ENCODE data around the gene GDPD5. TPM values are rescaled to one million over a fixed set of nuclear protein-coding genes. Genes with fewer than 3 reads are reported as not detected.

Gene GDPD5
- polyA plus RNA-seq, 1 experiment = 1.4 TPM

GRCh38 chr11:75406338-75406777 is 119.4 kb downstream of the GDPD5 start:
- no peak for TF ChIP-seq CTCF (IDR thresholded peaks at IDR 0.05; ENCODE audit: low read depth, low read length)
- ChIA-PET POLR2A (no interaction called here), CTCF (interaction anchor here (1.4 to 3.9 kb wide), 2 partner anchors 12 to 18 kb away, joined by 5 to 48 read pairs; no protein-coding TSS in a partner anchor)
- H3K9me3 ChIP-seq (ENCODE audit: control insufficient read depth, insufficient read depth, low read length) = no peaks in the 10 kb centered on the region
- no peak overlapping the region for H3K27ac ChIP-seq (ENCODE audit: low read depth, low read length)
- DNase-seq (ENCODE audit: low read depth, low spot score) = no peak
- no peaks in the 10 kb centered on the region for H3K27me3 ChIP-seq (ENCODE audit: control insufficient read depth, insufficient read depth, low read length)
- H3K4me3 ChIP-seq (ENCODE audit: low read depth, low read length) = no peak overlapping the region

GRCh38 chr11:75403983-75404658 is 121.6 kb downstream of the GDPD5 start:
- H3K9me3 ChIP-seq (ENCODE audit: control insufficient read depth, insufficient read depth, low read length) = no peaks in the 10 kb centered on the region
- H3K27me3 ChIP-seq (ENCODE audit: control insufficient read depth, insufficient read depth, low read length) = no peaks in the 10 kb centered on the region
- POLR2A ChIA-PET = no interaction called here
- no peak overlapping the region for H3K4me3 ChIP-seq (ENCODE audit: low read depth, low read length)
- H3K27ac ChIP-seq (ENCODE audit: low read depth, low read length) = no peak overlapping the region
- TF ChIP-seq CTCF (IDR thresholded peaks at IDR 0.05; ENCODE audit: low read depth, low read length) = no peak
- DNase-seq (ENCODE audit: low read depth, low spot score) = no peak
- CTCF ChIA-PET = no interaction called here

GRCh38 chr11:75403037-75403436 is 122.7 kb downstream of the GDPD5 start:
- Histone ChIP-seq H3K9me3 (ENCODE audit: control insufficient read depth, insufficient read depth, low read length) (no peaks in the 10 kb centered on the region), H3K4me3 (ENCODE audit: low read depth, low read length) (no peak overlapping the region), H3K27ac (ENCODE audit: low read depth, low read length) (no peak overlapping the region), H3K27me3 (ENCODE audit: control insufficient read depth, insufficient read depth, low read length) (no peaks in the 10 kb centered on the region)
- POLR2A ChIA-PET = interaction anchor here (0.6 kb wide), 1 partner anchor 17 kb away, joined by 5 read pairs; no protein-coding TSS in a partner anchor
- no peak for TF ChIP-seq CTCF (IDR thresholded peaks at IDR 0.05; ENCODE audit: low read depth, low read length)
- no peak for DNase-seq (ENCODE audit: low read depth, low spot score)
- CTCF ChIA-PET = interaction anchor here (1.0 kb wide), 1 partner anchor 129 kb away, joined by 3 read pairs; no protein-coding TSS in a partner anchor

GRCh38 chr11:75402002-75402773 is 123.6 kb downstream of the GDPD5 start:
- no peaks in the 10 kb centered on the region for H3K9me3 ChIP-seq (ENCODE audit: control insufficient read depth, insufficient read depth, low read length)
- H3K4me3 ChIP-seq (ENCODE audit: low read depth, low read length) = peak overlapping the region; percentile 29
- H3K27me3 ChIP-seq (ENCODE audit: control insufficient read depth, insufficient read depth, low read length) = no peaks in the 10 kb centered on the region
- ChIA-PET POLR2A (no interaction called here), CTCF (interaction anchor here (0.6 to 1.0 kb wide), 3 partner anchors 12 to 129 kb away, joined by 3 to 6 read pairs (median 4); no protein-coding TSS in a partner anchor)
- DNase-seq (ENCODE audit: low read depth, low spot score) = no peak
- no peak overlapping the region for H3K27ac ChIP-seq (ENCODE audit: low read depth, low read length)
- 0 out of 2 replicates have a peak, but pooled peaks have one; percentile 8 for TF ChIP-seq CTCF (IDR thresholded peaks at IDR 0.05; ENCODE audit: low read depth, low read length)
